B cell (primary cell): ENCODE measurements around the gene SERPINB6.
"Not testable (repeated sequence)": the region's sequence is repeated elsewhere in the genome, so short reads cannot be mapped to it uniquely, and the experiment has no call there.

Experiments used
- CTCF ChIP-seq: fragments of 200-600 bp; IDR thresholded peaks from one replicate; pipeline ENCODE4 v1.8.0; 2022; ENCODE audit warnings: antibody characterized with exemption, mild to moderate bottlenecking
- EZH2 ChIP-seq: IDR thresholded peaks from 2 replicates; pipeline ENCODE4 v1.6.1; 2012; ENCODE audit warnings: borderline replicate concordance, low read depth, mild to moderate bottlenecking, moderate library complexity, low read length; ENCODE audit not compliant: insufficient read depth, poor library complexity, severe bottlenecking

GRCh38 chr6:2901645-2902502, 69.5 kb downstream of the SERPINB6 start:
- TF ChIP-seq CTCF, EZH2: not testable (repeated sequence)
